Osteocyte (in vitro differentiated cells): ENCODE data around the gene EIF4A3. TPM values are rescaled to one million over a fixed set of nuclear protein-coding genes. Genes with fewer than 3 reads are reported as not detected.

ENCODE experiments used
- DNase-seq: peaks from one replicate; pipeline ENCODE4 v3.0.0; 2021; ENCODE audit warnings: mixed read lengths; ENCODE audit not compliant: unreplicated experiment; ENCODE audit errors: extremely low spot score
- H3K27ac Mint-ChIP-seq: one replicate; pipeline ENCODE4 v1.8.0; 2021; ENCODE audit warnings: mild to moderate bottlenecking, mixed read lengths; ENCODE audit not compliant: unreplicated experiment
- H3K27me3 Mint-ChIP-seq: one replicate; pipeline ENCODE4 v1.8.0; 2021; ENCODE audit warnings: mixed read lengths; ENCODE audit not compliant: unreplicated experiment
- H3K36me3 Mint-ChIP-seq: one replicate; pipeline ENCODE4 v1.8.0; 2021; ENCODE audit warnings: mixed read lengths; ENCODE audit not compliant: unreplicated experiment
- H3K4me1 Mint-ChIP-seq: one replicate; pipeline ENCODE4 v1.8.0; 2021; ENCODE audit warnings: mixed read lengths; ENCODE audit not compliant: unreplicated experiment
- H3K4me3 Mint-ChIP-seq: one replicate; pipeline ENCODE4 v1.8.0; 2021; ENCODE audit warnings: mild to moderate bottlenecking, moderate library complexity, mixed read lengths; ENCODE audit not compliant: unreplicated experiment
- H3K9me3 Mint-ChIP-seq: one replicate; pipeline ENCODE4 v1.8.0; 2021; ENCODE audit warnings: mixed read lengths; ENCODE audit not compliant: unreplicated experiment
- total RNA-seq: library from RNA; stranded (reverse); gene quantifications from 2 replicates; pipeline ENCODE4 v1.2.1, GENCODE V29; 2021
- TF ChIP-seq, protein P1 (sequence below): fragments of 200-600 bp; sonication (generic); IDR thresholded peaks from 2 replicates; pipeline ENCODE4 v1.5.0; 2021; ENCODE audit warnings: antibody characterized with exemption, mild to moderate bottlenecking, moderate library complexity

EIF4A3 gene
- total RNA-seq, 1 donor from 2014 or later: 85.7 TPM

DNA sequence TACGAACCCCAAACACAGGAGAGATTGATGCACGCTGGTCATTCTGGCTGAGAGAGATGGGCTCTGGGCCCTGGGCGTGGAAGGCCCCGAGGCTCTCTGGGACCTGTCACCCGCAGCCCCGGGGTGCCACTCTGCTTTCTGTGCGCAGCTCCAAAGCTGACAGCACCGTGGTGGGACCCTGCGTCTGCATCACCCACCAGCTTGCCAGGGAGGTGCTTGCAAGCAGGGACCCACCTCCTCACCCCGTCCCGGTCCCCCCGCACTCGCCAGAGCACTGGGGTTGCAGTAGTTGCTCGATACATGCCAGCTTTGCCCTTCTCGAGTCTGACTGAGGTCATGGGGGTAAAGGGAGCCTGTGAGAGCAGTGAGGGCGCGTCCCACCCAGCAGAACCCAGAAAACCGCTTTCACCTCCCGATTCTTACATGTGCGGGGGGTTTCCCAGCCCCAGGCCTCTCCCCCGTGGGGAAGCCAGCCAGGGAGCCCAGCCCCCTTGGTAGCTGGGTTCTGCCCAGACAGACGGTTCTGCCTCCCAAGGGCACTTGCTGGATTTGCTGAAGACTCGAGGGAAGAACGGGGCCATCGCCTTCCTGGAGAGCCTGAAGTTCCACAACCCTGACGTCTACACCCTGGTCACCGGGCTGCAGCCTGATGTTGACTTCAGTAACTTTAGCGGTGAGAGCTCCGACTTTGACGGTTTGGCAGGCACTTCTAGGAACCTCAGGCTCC lies 35.4 kb upstream of the EIF4A3 start:
- Mint-ChIP-seq H3K27me3 (peaks cover 22% of the 10 kb centered on the region), H3K4me3 (no peak overlapping the region), H3K36me3 (no peaks in the 10 kb centered on the region), H3K27ac (no peak overlapping the region), H3K9me3 (no peaks in the 10 kb centered on the region), H3K4me1 (no peaks in the 10 kb centered on the region)
- no peak for DNase-seq
- TF ChIP-seq, protein P1, sequence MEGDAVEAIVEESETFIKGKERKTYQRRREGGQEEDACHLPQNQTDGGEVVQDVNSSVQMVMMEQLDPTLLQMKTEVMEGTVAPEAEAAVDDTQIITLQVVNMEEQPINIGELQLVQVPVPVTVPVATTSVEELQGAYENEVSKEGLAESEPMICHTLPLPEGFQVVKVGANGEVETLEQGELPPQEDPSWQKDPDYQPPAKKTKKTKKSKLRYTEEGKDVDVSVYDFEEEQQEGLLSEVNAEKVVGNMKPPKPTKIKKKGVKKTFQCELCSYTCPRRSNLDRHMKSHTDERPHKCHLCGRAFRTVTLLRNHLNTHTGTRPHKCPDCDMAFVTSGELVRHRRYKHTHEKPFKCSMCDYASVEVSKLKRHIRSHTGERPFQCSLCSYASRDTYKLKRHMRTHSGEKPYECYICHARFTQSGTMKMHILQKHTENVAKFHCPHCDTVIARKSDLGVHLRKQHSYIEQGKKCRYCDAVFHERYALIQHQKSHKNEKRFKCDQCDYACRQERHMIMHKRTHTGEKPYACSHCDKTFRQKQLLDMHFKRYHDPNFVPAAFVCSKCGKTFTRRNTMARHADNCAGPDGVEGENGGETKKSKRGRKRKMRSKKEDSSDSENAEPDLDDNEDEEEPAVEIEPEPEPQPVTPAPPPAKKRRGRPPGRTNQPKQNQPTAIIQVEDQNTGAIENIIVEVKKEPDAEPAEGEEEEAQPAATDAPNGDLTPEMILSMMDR: no peak

DNA sequence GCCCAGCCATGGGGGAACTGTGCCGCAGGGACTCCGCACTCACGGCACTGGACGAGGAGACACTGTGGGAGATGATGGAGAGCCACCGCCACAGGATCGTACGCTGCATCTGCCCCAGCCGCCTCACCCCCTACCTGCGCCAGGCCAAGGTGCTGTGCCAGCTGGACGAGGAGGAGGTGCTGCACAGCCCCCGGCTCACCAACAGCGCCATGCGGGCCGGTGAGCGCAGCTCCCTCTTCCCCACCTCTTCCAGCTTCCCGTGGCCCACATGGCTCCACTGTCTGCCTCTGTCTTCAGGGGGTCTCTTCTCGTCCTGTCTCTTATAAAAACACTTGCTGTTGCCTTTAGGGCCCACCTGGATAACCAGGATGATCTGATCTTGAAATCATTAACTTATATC lies 34.5 kb upstream of the EIF4A3 start:
- no peak for DNase-seq
- H3K27me3 Mint-ChIP-seq: peaks cover 21% of the 10 kb centered on the region
- H3K9me3 Mint-ChIP-seq: no peaks in the 10 kb centered on the region
- no peak overlapping the region for H3K27ac Mint-ChIP-seq
- TF ChIP-seq, protein P1: no peak
- no peaks in the 10 kb centered on the region for H3K36me3 Mint-ChIP-seq
- H3K4me1 Mint-ChIP-seq: no peaks in the 10 kb centered on the region
- H3K4me3 Mint-ChIP-seq: no peak overlapping the region

DNA sequence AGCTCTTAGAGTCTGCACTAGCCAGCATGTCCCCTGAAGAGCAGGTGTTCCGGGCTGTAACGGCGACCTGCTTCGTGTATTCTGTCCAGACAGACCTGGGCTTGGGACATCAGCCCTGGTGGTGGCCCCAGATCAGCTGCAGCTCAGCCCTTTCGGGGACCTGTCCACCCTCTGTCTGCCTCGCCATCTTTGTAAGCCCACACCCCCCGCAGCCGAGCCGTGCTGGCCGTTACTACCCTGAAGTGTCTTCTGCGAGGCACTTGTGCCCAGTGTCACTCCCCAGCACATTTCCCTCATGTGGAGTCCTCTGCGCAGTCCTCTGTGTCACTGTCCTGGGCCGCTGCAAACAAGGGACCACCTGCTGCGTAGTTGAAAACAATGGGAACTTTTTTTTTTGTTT lies 33.3 kb upstream of the EIF4A3 start:
- no peak for DNase-seq
- Mint-ChIP-seq H3K9me3 (no peaks in the 10 kb centered on the region), H3K27ac (no peak overlapping the region), H3K4me3 (no peak overlapping the region), H3K27me3 (peaks cover 21% of the 10 kb centered on the region), H3K36me3 (no peaks in the 10 kb centered on the region), H3K4me1 (peaks cover 2% of the 10 kb centered on the region)
- TF ChIP-seq, protein P1: no peak

DNA sequence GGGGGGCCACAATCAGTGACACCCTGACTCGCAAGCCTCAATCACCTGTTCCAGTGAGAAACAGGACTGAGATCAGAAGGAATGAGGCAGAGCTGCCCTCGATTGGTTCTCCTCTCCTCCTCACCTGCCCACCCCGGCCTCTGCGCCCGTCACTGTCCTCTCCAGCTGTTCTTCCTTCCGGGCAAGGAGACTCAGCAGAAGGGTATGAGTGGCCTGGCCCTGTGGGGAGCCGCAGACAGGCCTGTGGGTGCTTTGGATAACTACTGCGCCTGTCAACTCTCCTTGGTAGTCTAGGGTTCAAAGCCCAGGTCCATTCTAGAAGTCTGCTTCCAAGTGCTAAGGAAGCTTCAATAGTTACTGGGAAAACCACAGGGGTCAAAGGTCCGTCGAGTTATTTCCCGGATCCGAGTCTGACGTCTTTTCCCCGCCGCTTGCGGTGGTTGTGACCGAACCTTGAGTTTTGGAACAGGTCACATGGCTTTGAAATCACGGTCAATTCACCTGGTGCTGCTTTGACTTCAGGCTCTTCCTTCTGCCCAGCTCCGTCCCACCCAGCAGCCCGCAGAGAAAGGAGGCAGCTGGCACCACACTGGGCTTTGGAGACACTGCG lies 31.2 kb upstream of the EIF4A3 start:
- DNase-seq: no peak
- H3K27me3 Mint-ChIP-seq: peaks cover 19% of the 10 kb centered on the region
- no peak overlapping the region for H3K27ac Mint-ChIP-seq
- TF ChIP-seq, protein P1: no peak
- H3K4me1 Mint-ChIP-seq: peaks cover 2% of the 10 kb centered on the region
- H3K4me3 Mint-ChIP-seq: no peak overlapping the region
- no peaks in the 10 kb centered on the region for H3K36me3 Mint-ChIP-seq
- H3K9me3 Mint-ChIP-seq: no peaks in the 10 kb centered on the region

DNA sequence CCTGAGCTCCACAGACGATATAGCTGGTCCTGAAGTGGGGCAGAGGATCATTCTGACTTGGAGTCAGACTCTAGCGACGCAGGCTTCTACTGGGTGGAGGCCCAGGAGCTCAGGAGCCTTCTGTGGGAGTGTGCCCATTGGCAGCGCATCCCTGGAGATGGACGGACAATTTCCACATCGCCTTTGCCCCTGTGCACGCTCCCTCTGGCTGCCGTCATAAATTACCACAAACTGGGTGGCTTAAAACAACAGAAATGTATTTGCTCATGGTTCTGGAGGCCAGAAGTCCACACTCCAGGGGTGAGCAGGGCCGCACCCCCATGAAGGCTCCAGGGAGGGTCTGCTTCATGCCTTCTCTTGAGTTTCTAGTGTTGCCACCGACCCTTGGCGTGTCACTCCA lies 29.8 kb upstream of the EIF4A3 start:
- Mint-ChIP-seq H3K27ac (no peak overlapping the region), H3K4me1 (peaks cover 2% of the 10 kb centered on the region), H3K27me3 (peaks cover 21% of the 10 kb centered on the region), H3K9me3 (no peaks in the 10 kb centered on the region), H3K36me3 (no peaks in the 10 kb centered on the region), H3K4me3 (no peak overlapping the region)
- TF ChIP-seq, protein P1: no peak
- no peak for DNase-seq
